Measurements from ENCODE around the gene SAMM50.

SAMM50 gene

DNA sequence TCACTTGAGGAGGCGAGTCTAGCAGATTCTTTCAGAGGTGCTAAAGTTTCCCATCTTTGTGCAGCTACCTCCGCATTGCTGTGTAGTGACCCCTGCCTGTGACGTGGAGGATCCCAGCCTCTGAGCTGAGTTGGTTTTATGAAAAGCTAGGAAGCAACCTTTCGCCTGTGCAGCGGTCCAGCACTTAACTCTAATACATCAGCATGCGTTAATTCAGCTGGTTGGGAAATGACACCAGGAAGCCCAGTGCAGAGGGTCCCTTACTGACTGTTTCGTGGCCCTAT lies 8.9 kb upstream of the SAMM50 start:
- DNase-seq: no peak

DNA sequence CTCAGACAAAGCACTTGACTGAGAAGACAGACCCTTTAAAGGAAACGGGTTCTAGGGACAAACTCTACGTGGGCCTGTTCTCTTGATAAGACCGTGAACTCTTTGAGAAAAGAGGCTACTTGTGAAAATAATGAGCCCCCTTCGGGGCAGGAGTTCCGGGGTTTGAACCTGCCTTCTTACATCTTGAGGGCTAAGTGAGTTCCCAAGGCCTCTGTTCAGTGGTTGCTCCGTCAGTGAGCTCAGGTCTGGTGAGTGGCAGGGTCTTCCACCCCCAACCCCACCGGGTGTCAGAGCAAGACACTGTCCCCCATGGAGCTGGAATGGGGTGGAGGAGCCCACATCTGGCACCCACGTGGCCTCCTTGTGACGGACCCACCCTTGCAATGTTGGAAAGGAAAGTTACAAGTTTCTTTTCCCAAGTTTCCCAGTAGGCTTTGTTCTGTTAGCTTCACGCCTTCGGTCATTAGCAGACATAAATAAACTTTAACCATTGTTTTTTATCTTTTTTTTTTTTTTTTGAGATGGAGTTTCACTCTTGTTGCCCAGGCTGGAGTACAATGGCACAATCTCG lies 6.3 kb upstream of the SAMM50 start:
- DNase-seq: no peak

DNA sequence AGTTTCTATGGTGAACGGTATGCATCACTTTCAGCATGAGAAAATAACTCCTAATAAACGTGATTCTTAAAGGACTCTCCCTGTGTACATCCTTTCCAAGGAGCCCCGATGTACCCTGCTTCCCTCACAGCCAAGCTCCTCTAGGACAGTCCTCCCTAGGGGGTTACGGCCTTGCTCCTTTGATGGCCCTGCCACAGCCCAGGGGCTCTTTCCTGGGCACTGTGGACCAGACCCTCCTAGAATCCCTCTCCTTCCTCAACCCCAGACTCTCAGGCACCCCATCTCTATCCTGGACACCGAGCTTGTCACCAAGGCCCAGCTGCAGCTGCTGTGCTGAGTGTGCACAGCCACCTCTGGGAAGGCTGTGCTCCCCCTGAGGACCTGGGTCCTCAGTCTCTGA lies 3.9 kb upstream of the SAMM50 start:
- no peak for DNase-seq

DNA sequence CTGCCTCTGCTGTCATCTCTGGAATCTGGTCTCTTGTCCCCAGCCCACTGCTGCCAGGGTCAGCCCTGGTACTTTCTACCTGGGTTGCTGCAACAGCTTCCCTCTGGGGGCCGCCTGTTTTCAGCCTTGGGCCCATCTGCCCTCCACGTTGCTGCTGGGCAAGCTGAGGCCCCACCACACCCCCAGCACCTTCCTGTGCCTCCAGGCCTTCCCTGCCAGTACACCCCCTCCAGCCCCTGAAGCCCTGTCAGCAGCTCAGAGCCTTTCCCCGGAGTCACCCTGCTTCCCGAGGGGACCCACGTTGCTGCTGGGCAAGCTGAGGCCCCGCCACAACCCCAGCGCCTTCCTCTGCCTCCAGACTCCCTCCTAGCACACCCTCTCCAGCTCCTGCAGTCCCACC lies 3.3 kb upstream of the SAMM50 start:
- no peak for DNase-seq

DNA sequence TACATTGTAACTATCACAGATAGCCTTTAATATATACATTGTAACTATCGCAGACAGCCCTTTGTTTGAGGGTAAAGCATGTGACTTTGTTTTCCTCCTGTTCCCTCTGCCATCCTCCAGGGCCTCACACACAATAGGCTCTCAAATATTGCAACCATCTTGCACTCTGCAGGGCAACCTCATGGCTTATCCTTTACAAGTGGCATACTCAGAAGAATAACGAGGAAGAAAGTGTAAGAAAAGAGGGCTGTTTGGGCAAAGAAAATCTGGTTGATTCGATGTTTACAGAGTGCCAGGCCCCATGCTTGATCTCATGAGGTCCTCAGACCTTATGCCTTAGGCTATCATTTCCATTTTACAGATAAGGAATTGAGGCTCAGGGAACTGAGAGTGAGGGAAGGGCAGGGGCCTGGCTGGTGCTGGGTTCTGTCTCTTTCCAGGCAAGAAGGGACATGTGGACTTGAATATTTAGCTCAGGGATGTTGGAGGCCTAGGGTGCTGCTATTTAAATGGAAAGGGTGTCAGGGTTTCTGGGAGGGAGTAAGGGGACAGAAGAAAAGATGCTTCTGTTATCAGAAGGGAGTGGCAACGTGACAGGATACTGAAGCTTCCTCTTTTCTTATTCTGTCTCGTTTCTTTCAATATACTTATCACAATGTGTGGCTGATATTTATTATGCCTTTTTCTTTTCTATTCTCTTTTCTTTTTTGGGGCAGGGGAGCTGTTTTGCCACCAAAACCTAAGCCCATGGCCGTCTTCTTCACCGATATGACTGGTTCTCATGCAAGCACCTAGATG lies 1.1 kb upstream of the SAMM50 start:
- DNase-seq: no peak

DNA sequence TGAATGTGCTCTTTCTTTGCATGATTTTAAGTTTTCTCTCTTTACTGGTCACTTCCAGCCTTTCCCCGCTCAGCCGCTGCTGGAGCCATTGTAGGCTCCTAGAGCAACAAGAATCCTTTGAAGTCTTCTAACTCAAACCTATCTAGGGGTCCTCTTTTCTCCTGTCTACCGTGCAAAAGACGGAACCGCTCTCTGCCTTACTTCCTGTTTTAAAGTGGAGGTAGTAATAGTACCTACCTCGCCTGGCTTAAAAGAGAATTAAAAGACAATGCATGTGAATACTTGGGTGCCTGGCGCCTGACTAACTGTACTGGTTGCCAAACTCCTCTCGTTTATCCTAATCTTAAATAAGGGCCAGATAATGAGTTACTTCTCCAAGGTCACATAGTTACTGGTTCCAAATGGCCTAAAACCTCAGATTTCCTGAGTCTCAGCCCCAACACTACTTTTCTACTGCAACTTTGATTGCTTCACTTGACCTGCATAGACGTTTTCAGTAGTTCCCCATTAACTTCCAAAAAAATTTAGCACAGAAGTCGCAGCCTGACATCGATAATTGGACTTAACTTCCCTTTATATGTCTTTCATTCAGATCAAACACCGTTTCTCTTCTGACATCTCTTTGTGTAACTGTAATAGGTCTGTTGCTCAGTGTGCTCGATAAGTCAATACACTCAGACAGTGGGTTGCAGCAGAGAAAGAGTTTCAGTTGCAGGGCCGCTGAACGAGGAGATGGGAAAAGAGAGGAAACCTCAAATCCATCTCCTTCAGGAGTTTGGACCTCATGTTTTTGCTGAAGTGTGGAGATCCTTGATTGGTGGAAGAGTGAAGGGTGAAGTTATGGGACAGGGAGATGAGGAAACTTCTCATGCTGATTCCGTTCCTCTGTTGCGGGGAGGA lies 891 bp downstream of the SAMM50 start:
- no peak for DNase-seq

DNA sequence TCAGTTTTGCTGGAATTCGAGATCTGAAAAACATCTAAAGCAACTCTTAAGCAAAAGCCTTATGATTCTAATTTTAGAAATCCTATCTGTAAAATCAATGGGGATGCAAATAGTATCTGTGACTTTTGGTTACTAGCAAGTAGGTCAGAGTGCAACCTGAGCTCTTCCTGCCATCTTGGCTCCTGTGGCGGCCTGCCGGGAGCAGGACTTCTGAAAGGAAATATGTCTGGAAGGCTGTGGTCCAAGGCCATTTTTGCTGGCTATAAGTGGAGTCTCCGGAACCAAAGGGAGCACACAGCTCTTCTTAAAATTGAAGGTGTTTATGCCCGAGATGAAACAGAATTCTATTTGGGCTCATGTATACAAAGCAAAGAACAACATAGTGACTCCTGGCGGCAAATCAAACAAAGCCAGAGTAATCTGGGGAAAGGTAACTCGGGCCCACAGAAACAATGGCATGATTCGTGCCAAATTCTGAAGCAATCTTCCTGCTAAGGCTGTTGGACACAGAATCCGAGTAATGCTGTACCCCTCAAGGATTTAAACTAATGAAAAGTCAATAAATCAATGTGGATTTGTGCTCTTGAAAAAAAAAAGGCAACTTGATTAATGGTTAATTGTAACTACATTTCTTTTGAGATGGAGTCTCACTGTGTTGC lies 1.7 kb downstream of the SAMM50 start:
- DNase-seq: no peak

DNA sequence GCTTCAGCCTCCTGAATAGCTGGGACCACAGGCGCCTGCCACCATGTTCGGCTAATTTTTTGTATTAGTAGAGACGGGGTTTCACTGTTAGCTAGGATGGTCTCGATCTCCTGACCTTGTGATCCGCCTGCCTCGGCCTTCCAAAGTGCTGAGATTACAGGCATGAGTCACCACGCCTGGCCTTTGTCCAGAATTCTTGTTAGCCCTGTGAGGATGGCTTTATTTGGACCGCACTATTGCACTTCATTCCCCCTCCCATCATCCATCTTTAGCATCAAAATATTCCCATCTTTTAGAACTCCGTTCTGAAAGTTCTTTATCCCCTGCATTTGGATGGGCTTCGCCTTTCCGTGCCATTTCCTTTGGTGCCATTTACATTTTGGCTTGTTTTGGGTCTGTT lies 2.6 kb downstream of the SAMM50 start:
- no peak for DNase-seq

DNA sequence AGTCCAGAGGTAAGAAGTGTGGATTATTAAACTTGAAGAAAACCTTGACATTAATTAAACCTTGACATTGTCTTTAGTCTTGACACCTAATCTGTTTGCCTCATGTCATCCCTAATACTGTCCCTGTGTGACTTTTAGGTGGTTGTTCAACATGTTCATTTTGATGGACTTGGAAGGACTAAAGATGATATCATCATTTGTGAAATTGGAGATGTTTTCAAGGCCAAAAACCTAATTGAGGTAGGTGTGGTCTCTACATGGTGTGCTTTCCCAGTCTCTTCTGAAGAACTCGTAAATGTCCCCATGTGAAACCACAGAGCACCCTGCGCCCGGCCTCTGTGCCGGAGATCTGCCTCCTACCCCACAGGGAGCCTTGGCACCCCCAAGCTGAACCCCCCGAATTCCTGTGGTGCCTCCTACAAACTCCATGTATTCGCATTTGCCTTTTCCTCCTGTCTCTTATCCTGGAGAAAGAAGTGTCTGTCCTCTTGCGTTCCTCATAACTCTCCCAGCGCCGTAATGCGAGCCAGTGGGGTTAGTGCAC lies 9.1 kb downstream of the SAMM50 start:
- no peak for DNase-seq

DNA sequence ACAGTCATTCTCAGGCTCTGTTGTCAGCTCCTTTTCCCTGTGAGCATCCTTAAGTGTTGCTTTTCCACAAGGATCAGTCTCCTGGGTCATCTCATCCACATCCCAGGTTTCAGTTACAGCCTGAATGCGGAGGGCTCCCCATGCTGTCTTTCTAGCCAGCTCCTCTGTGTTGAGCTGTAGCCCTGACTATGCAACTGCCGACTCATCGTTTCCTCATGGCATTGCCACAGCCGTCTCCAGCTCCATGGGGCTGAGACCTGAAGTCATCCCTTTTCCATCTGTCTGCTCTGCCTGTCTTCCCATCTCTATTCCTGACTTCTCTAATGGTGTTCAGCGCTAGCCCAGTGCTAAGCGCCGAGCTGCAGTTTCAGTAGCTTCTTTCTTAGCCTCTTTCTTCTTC lies 11.8 kb downstream of the SAMM50 start:
- DNase-seq: no peak

DNA sequence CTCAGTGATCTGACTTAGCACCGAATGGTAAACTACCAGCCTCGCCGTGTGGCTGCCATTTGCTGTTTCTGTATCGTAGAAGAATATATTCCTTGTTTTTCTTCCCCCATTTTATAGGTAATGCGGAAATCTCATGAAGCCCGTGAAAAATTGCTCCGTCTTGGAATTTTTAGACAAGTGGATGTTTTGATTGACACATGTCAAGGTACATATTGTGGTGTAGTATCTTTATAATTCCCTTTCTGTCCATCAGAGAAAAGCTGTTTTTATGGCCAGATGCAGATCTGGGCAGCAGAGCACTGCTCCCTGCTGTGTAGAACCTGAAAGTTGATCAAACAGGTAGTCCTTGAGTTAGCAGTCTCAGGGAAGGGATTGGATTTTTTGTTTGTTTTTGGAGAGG lies 13.4 kb downstream of the SAMM50 start:
- DNase-seq: no peak

DNA sequence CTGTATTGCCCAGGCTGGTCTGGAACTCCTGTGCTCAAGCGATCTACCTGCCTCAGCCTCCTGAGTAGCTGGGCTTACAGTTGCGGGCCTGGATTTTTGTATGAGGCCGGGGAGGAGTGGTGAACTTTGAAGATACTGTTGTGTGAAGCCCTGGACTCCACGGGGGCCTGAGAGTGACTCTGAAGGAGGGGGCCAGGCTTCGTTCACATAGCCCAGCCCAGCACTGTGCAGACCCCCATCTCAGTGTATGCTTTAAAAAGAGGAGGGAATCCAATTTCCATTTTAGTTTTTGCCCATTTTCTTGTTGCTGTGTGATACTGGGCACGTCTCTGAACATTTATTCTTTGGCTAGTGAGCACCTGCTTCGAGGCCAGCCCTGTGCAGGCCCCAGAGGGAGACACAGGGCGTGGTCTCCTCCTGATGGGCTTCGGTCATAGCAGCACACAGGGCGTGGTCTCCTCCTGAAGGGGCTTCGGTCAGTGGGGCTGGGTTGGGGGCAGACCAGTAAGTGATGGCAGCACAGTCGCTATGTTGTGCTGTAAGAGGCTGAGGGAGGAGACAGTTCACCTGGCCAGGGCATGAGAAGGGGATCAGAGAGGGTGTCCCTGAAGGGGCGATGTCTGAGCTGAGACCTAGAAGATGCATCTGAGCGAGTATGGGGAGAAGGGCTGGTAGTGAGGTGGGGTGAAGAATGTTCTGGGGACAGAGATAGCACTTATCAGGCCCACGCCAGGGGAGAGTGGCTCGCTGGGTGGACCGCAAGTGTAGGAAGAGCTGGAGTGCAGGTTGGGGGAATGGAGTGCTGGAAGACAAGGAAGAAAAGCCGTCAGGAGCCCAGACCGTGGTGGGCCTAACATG lies 14.0 kb downstream of the SAMM50 start:
- no peak for DNase-seq

DNA sequence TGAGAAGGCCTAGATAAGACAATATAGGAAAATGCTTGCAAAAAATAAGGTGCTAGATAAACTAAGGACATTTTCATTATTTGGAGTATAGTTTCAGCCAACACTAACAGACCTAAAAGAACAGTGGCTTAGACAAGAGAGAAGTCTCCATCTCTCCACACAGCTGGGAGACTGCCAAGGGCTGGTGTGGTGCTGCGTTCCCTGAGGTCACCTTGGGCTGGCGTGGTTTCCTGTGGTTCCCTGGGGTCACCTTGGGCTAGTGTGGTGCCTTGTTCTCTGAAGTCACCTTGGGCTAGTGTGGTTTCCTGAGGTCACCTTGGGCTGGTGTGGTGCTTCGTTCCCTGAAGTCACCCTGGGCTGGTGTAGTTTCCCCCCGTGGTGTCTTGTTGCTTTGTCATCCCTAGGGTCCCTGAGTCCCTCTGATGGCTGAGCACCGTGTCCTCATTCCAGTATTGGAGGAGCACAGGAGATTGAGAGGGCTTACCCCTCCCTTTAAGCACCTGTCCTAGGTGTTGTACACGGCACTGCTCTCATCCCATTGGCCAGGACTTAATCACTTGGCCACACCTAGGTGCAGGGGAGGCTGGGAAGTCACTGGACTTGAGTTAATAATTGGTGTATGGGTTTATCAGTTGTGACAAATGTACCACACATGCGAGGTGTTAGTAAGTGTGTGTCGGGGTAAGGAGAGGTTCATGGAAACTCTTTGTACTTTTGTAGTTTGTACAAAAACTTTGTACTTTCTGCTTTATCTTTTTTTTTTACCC lies 14.9 kb downstream of the SAMM50 start:
- DNase-seq: no peak

DNA sequence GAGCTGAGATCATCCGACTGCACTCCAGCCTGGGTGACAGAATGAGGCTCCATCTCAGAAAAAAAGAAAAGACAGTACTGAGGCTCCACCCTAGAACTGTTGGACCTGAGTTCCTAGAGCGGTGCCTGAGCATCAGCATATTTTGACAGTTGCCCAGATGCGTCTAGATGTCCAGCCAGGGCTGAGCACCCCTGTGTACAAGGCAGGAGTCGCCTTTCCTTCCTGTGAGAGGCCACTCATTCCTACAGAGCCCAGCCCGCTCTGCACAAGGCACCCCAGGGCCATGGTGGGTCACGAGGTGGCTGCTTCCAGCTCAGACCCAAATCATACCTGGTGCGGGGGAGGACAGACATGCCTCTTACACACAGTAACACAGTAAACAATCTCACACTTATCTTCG lies 15.9 kb downstream of the SAMM50 start:
- no peak for DNase-seq

DNA sequence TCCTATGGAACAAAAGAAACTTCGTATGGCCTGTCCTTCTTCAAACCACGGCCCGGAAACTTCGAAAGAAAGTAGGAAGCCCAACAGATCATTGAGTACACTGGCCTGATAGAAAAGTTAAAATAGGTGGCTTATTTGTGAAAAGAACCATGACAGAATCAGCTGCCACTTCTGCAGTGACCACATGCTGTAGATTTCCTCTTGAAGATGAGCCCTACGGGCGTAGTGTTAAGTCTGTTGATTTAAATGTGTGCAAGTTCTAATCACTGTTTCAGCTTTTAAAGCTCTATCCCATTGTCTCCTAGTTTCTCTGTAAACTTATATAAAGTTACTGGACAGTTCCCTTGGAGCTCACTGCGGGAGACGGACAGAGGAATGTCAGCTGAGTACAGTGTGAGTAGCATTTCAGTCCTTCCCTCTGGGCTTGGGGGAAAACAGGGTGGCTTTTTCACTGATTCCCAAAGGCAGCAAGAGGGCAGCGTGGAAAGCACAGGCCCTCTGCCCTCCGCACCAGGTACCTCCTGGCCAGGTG lies 17.8 kb downstream of the SAMM50 start:
- DNase-seq: no peak

DNA sequence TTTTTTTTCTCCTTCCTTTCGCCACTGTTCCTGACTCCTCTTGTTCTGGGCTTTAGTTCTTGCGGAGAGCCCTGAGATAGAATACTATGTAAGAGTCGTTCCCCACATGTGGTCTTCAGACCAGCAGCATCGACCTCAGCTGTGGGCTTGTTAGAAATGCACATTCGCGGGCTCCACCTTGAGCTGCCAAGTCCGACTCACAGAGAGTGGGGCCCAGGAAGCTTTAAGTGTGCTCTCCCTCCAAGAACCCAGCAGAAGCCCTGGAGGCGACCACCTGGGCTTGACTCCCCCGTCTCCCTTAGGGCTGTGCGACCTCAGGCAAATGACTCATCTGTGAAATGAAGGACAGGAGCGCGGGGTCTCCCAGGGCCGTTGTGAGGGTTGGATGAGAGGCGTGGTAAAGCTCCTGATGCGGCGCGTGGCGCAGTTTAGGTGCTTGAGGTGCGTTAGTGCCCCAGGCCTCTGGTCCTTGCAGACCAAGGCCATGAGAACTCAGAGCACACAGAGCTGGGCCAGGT lies 18.8 kb downstream of the SAMM50 start:
- no peak for DNase-seq

DNA sequence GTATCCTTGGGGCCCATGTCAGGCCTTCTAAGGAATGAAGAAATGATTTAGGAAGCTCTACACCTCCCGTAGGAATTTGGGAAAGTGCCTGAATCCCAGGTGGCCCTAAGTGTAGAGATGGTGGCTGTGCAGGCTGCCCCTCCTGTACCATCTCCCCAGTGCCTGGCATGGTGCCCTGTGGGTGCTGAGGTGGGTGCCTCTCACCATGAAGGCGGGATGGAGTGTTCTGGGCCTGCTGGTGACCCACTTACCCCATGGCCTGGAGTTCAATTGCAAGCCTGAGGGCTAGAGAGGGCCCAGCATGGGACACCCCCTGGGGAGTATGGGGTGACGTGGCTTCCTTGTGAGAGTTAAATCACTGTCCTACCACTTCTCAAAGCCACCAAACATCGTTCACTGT lies 19.8 kb downstream of the SAMM50 start:
- DNase-seq: no peak

DNA sequence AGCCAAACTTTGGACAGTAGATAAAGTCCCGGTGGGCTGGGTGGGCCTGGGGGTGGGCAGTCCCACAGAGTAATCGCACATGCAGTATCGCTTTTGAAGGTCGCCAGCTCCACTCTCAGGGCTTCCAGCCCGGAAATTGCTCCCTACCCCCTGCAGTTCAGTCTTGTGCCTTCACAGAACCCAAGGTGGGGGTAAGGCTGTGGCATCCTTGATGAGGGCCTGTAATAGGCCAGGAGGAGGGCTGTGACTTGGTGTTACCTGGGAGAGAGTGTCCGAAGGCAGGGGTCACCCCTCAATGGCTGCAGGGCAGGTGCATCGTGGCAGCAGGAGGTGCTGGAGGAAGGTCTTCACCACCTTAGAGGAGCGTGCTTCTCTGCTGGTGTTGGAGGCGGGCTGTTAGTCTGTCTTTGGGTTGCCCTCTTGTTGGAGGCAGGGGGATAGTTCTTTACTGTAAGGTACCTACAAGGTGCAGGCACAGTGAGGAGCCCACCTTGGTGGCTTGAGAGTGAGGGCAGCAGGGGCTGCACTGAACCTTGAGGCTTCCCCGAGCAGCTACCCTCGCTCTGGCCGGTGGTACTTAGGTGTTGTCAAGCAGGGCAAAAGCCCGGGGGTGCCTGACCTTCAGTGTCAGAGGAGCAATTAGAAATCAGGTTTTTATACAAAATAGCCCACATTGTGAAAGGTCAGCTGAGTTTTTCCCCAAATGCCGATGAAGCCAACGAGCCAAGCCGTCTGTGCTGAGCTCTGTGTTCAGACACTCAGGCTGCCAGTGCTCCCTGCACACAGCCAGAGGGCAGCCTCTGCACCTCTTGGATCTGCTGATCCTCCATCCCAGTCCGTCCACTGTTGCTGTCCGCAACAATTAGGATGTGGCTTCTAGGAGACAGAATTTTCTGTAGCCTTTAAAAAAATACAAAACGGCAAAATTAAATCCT lies 21.9 kb downstream of the SAMM50 start:
- no peak for DNase-seq

DNA sequence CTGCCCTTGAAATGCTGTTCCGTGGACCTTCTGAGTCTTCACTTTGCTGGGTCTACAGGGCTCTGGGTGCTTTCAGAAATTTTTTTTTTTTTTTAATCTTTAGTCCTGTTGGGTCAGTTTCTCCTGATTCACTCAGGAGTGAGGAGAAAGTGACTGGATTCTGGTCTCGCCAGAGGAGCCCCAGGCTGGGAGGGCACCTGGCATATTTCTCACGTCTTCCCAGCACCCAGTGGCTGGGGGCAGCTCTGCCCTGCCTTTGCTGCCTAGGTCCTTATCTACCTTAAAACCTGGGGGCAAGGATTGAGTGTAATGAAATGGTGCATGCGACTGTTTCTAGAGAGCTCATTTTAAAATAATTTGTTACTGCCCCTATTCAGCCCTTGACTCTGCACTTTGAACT lies 23.3 kb downstream of the SAMM50 start:
- DNase-seq: no peak

DNA sequence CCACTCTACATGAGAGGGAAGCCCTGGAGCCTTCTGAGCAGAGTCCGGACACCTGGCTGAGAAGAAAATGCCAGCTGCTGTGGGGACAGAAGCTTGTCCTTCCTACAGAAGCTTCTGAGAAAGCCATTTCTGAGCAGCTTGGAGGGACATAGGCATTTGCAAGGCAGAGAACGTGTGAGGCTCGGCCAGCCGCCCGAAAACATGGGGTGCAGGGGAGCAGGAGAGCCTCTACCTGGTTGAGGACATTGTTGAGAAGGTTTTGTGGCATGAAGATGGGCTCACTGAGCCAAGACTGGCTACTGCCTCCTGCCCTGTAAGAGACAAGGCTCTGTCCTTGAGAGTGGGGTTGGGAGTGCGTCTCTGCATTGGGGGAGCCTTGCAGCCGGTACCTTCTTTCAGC lies 25.3 kb downstream of the SAMM50 start:
- no peak for DNase-seq
